Ishikawa (cell line): ENCODE measurements around the gene KLRC4.

Source experiments
- CEBPB ChIP-seq: IDR thresholded peaks from 2 replicates; pipeline ENCODE4 v1.6.1; 2012
- CREB1 ChIP-seq: IDR thresholded peaks from 2 replicates; pipeline ENCODE4 v1.6.1; 2012; ENCODE audit warnings: low read depth
- EGR1 ChIP-seq: IDR thresholded peaks from 2 replicates; pipeline ENCODE4 v1.6.1; 2012
- EP300 ChIP-seq: IDR thresholded peaks from 2 replicates; pipeline ENCODE4 v1.6.1; 2012; ENCODE audit warnings: borderline replicate concordance
- FOXM1 ChIP-seq: IDR thresholded peaks from 2 replicates; pipeline ENCODE4 v1.6.1; 2012; ENCODE audit warnings: low read depth, borderline replicate concordance
- NFIC ChIP-seq: IDR thresholded peaks from 2 replicates; pipeline ENCODE4 v1.6.1; 2012
- RAD21 ChIP-seq: IDR thresholded peaks from 2 replicates; pipeline ENCODE4 v1.6.1; 2012; ENCODE audit warnings: low read depth
- TAF1 ChIP-seq: IDR thresholded peaks from 2 replicates; pipeline ENCODE4 v1.6.1; 2012; ENCODE audit warnings: low read depth, mild to moderate bottlenecking
- TCF12 ChIP-seq: IDR thresholded peaks from 2 replicates; pipeline ENCODE4 v1.6.1; 2012; ENCODE audit warnings: low read depth
- TEAD4 ChIP-seq: IDR thresholded peaks from 2 replicates; pipeline ENCODE4 v1.6.1; 2012
- YY1 ChIP-seq: IDR thresholded peaks from 2 replicates; pipeline ENCODE4 v1.6.1; 2012; ENCODE audit warnings: low read depth
- ZBTB7A ChIP-seq: IDR thresholded peaks from 2 replicates; pipeline ENCODE4 v1.6.1; 2012; ENCODE audit warnings: low read depth
- TF ChIP-seq, protein P1 (sequence below): IDR thresholded peaks from 2 replicates; pipeline ENCODE4 v1.6.1; 2012
- TF ChIP-seq, protein P2 (sequence below): IDR thresholded peaks from 2 replicates; pipeline ENCODE4 v1.6.1; 2012
- TF ChIP-seq, protein P3 (sequence below): IDR thresholded peaks from 2 replicates; pipeline ENCODE4 v1.6.1; 2012; ENCODE audit warnings: low read depth, mild to moderate bottlenecking

The KLRC4 gene, protein sequence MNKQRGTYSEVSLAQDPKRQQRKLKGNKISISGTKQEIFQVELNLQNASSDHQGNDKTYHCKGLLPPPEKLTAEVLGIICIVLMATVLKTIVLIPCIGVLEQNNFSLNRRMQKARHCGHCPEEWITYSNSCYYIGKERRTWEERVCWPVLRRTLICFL

DNA sequence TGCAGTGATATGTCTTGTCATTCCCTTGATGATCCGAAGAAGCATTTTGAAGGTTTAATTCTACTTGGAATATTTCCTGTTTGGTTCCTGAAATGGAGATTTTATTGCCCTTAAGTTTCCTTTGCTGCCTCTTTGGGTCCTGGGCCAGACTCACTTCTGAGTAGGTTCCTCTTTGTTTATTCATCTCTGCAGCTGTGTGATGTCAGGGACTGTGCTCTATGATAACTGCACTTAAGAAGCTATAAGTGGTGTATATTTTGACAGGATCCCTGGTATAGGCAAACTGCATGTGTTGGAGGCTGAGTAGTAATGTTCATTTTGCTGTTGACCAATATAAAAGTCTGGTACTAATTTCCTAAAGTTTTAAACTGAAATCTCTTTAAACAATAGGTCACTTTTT lies at the start of gene KLRC4:
TSS of gene KLRC4 (minus strand) at position 366 of the 400 bp plus-strand sequence. CDS start at position 184, 182 bp downstream.
- TF ChIP-seq CREB1 (no peak), TAF1 (no peak), RAD21 (no peak), TCF12 (no peak), NFIC (no peak)
- TF ChIP-seq, protein P1, sequence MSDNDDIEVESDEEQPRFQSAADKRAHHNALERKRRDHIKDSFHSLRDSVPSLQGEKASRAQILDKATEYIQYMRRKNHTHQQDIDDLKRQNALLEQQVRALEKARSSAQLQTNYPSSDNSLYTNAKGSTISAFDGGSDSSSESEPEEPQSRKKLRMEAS: no peak

DNA sequence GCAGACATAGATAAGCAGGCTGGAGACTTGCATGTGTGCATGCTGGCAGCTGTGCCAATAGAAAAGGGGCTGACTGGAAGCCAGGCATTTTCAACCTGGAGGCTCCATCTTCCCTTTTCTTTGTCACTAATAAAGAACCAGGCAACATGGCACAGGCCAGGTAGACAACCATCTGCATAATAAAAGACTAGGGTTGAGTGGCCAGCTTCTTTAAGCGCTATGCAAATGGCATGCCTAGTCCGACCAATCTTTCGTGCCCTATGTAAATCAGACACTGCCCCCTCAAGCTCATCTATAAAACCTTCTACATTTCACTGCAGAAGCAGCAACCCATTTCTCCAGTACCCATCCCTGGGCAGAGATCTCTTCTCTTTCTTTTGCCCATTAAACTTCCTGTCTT lies 48.2 kb upstream of the KLRC4 start:
- no peak for TF ChIP-seq FOXM1
- TF ChIP-seq EP300: no peak
- TF ChIP-seq CEBPB: no peak
- TF ChIP-seq, protein P2, sequence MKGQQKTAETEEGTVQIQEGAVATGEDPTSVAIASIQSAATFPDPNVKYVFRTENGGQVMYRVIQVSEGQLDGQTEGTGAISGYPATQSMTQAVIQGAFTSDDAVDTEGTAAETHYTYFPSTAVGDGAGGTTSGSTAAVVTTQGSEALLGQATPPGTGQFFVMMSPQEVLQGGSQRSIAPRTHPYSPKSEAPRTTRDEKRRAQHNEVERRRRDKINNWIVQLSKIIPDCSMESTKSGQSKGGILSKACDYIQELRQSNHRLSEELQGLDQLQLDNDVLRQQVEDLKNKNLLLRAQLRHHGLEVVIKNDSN: no peak
- no peak for TF ChIP-seq YY1
- no peak for TF ChIP-seq ZBTB7A
- no peak for TF ChIP-seq TAF1
- TF ChIP-seq, protein P3, sequence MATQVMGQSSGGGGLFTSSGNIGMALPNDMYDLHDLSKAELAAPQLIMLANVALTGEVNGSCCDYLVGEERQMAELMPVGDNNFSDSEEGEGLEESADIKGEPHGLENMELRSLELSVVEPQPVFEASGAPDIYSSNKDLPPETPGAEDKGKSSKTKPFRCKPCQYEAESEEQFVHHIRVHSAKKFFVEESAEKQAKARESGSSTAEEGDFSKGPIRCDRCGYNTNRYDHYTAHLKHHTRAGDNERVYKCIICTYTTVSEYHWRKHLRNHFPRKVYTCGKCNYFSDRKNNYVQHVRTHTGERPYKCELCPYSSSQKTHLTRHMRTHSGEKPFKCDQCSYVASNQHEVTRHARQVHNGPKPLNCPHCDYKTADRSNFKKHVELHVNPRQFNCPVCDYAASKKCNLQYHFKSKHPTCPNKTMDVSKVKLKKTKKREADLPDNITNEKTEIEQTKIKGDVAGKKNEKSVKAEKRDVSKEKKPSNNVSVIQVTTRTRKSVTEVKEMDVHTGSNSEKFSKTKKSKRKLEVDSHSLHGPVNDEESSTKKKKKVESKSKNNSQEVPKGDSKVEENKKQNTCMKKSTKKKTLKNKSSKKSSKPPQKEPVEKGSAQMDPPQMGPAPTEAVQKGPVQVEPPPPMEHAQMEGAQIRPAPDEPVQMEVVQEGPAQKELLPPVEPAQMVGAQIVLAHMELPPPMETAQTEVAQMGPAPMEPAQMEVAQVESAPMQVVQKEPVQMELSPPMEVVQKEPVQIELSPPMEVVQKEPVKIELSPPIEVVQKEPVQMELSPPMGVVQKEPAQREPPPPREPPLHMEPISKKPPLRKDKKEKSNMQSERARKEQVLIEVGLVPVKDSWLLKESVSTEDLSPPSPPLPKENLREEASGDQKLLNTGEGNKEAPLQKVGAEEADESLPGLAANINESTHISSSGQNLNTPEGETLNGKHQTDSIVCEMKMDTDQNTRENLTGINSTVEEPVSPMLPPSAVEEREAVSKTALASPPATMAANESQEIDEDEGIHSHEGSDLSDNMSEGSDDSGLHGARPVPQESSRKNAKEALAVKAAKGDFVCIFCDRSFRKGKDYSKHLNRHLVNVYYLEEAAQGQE: no peak
- TF ChIP-seq RAD21: no peak
- no peak for TF ChIP-seq CREB1

DNA sequence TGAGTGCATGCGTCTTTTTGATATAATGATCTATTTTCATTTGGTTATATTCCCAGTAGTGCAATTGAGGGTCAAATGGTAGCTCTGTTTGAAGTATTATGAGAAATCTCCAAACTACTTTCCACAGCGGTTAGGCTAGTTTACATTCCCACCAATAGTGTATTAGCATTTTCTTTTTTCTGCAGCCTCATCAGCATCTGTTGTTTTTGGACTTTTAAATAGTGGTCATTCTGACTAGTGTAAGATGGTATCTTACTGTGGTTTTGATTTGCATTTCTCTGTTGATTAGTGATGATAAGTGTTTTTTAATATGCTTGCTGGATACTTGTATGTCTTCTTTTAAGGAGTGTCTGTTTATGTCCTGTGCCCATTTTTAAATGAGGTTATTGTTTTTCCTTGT lies 47.3 kb upstream of the KLRC4 start:
- no peak for TF ChIP-seq ZBTB7A
- no peak for TF ChIP-seq TEAD4
- no peak for TF ChIP-seq CEBPB
- no peak for TF ChIP-seq YY1
- no peak for TF ChIP-seq RAD21
- TF ChIP-seq, protein P2: no peak
- no peak for TF ChIP-seq FOXM1
- no peak for TF ChIP-seq EGR1
- TF ChIP-seq CREB1: no peak
- TF ChIP-seq EP300: no peak
- no peak for TF ChIP-seq NFIC
- TF ChIP-seq, protein P3: no peak
- TF ChIP-seq, protein P1: no peak
- TF ChIP-seq TCF12: no peak
- TF ChIP-seq TAF1: no peak

DNA sequence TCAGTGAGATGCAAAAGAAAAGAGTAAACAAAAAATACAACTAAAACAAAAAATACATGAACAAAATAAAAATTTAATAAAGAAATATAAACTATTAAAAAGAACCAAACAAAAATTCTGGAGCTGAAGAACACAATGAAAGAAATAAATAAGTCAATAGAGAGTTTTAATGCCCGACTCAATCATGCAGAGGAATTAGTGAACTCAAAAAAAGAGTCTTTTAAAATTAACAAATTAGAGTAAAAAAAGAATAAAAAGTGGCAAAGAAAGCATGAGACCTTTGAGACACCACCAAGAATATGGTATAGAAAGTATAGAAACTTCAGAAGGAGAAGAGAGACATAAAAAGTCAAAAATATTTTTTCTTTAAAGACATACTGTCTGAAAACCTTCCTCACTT lies 46.2 kb upstream of the KLRC4 start:
- TF ChIP-seq EGR1 (no peak), ZBTB7A (no peak), TAF1 (no peak), TEAD4 (no peak), CEBPB (no peak), RAD21 (no peak), FOXM1 (no peak), CREB1 (no peak), NFIC (no peak), EP300 (no peak), YY1 (no peak), TCF12 (no peak)
- TF ChIP-seq, protein P1: no peak
- TF ChIP-seq, protein P3: no peak
- TF ChIP-seq, protein P2: no peak
